MM.1S (cell line): ENCODE measurements around the gene SLC4A1AP.

Source experiments
- DNase-seq: peaks from one replicate; pipeline ENCODE4 v3.0.0-alpha.2; 2015
- H2AFZ ChIP-seq: fragments of 300-600 bp; sonication (generic); 2 replicates; pipeline ENCODE4 v1.6.0; 2016; ENCODE audit warnings: antibody characterized with exemption, low read length
- H3F3A ChIP-seq: fragments of 300-600 bp; sonication (generic); 2 replicates; pipeline ENCODE4 v1.6.1; 2016; ENCODE audit warnings: mild to moderate bottlenecking, antibody characterized with exemption, low read length, moderate library complexity, mixed read lengths; ENCODE audit not compliant: insufficient read depth
- H3K27ac ChIP-seq: fragments of 300-600 bp; sonication (generic); 2 replicates; pipeline ENCODE4 v1.5.1; 2016; ENCODE audit warnings: mild to moderate bottlenecking, low read length
- H3K27me3 ChIP-seq: fragments of 300-600 bp; sonication (generic); replicated peaks from 2 replicates; pipeline ENCODE4 v1.6.0; 2016; ENCODE audit warnings: low read length; ENCODE audit not compliant: insufficient read depth
- H3K36me3 ChIP-seq: fragments of 300-600 bp; sonication (generic); replicated peaks from 2 replicates; pipeline ENCODE4 v1.6.1; 2016; ENCODE audit warnings: mild to moderate bottlenecking, low read length, mixed read lengths; ENCODE audit not compliant: insufficient read depth
- H3K4me1 ChIP-seq: fragments of 300-600 bp; sonication (generic); 2 replicates; pipeline ENCODE4 v1.6.1; 2016; ENCODE audit warnings: low read length, mixed read lengths
- H3K4me2 ChIP-seq: fragments of 300-600 bp; sonication (generic); 2 replicates; pipeline ENCODE4 v1.6.0; 2016; ENCODE audit warnings: low read depth, low read length
- H3K4me3 ChIP-seq: fragments of 300-600 bp; sonication (generic); 2 replicates; pipeline ENCODE4 v1.5.1; 2016; ENCODE audit warnings: low read length, mixed read lengths
- H3K79me2 ChIP-seq: fragments of 300-600 bp; sonication (generic); 2 replicates; pipeline ENCODE4 v1.6.1; 2016; ENCODE audit warnings: mixed run types, low read length, mixed read lengths
- H3K9ac ChIP-seq: fragments of 300-600 bp; sonication (generic); 2 replicates; pipeline ENCODE4 v1.6.1; 2016; ENCODE audit warnings: low read length, mixed read lengths
- H3K9me2 ChIP-seq: fragments of 300-600 bp; sonication (generic); replicated peaks from 2 replicates; pipeline ENCODE4 v1.6.1; 2016; ENCODE audit warnings: mild to moderate bottlenecking, low read length, mixed read lengths; ENCODE audit not compliant: insufficient read depth
- H3K9me3 ChIP-seq: fragments of 300-600 bp; sonication (generic); replicated peaks from 2 replicates; pipeline ENCODE4 v1.6.1; 2016; ENCODE audit warnings: mild to moderate bottlenecking, low read length, mixed read lengths; ENCODE audit not compliant: insufficient read depth
- H4K20me1 ChIP-seq: fragments of 300-600 bp; sonication (generic); 2 replicates; pipeline ENCODE4 v1.6.1; 2016; ENCODE audit warnings: mild to moderate bottlenecking, low read length, moderate library complexity, mixed read lengths; ENCODE audit not compliant: insufficient read depth
- EZH2 ChIP-seq: fragments of 300-600 bp; sonication (generic); optimal IDR thresholded peaks from 2 replicates; pipeline ENCODE3; 2017; ENCODE audit warnings: low read depth, mild to moderate bottlenecking, antibody characterized with exemption, low read length, mixed read lengths
- EZH2phosphoT487 ChIP-seq: fragments of 300-600 bp; sonication (generic); IDR thresholded peaks from 2 replicates; pipeline ENCODE4 v1.6.1; 2018; ENCODE audit warnings: antibody characterized with exemption, low read length
- TF ChIP-seq, protein P1 (sequence below): fragments of 300-600 bp; sonication (generic); IDR thresholded peaks from 2 replicates; pipeline ENCODE4 v1.5.1; 2016; ENCODE audit warnings: antibody characterized with exemption, low read length, mixed read lengths

Gene SLC4A1AP

DNA sequence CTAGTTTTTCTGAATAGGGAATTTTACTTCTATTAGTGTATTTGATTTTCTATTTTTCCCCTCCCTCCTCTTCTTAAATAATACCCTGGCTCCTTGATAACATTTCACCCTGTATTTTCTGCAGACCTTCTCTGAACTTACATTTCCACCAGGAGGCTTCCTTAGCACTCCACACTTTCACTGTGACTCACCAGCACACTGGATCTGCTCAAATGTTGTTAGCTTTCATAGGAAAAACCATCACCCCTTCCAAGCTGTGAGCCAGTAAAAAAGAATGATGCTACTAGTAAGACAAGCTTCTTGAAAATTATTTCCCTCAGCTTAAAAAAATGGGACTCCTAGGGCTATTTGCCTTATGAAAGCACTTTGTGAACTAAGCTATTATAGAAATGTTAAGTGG, 16.4 kb upstream of the SLC4A1AP start:
- no peak for TF ChIP-seq EZH2phosphoT487
- no peak for TF ChIP-seq EZH2
- TF ChIP-seq, protein P1, sequence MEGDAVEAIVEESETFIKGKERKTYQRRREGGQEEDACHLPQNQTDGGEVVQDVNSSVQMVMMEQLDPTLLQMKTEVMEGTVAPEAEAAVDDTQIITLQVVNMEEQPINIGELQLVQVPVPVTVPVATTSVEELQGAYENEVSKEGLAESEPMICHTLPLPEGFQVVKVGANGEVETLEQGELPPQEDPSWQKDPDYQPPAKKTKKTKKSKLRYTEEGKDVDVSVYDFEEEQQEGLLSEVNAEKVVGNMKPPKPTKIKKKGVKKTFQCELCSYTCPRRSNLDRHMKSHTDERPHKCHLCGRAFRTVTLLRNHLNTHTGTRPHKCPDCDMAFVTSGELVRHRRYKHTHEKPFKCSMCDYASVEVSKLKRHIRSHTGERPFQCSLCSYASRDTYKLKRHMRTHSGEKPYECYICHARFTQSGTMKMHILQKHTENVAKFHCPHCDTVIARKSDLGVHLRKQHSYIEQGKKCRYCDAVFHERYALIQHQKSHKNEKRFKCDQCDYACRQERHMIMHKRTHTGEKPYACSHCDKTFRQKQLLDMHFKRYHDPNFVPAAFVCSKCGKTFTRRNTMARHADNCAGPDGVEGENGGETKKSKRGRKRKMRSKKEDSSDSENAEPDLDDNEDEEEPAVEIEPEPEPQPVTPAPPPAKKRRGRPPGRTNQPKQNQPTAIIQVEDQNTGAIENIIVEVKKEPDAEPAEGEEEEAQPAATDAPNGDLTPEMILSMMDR, result no peak
- Histone ChIP-seq H3K79me2 (no peaks in the 10 kb centered on the region), H3K27ac (no peak overlapping the region), H2AFZ (no peak overlapping the region), H3K9me3 (no peaks in the 10 kb centered on the region), H3K4me2 (no peak overlapping the region), H3K9ac (no peak overlapping the region), H4K20me1 (no peaks in the 10 kb centered on the region), H3F3A (no peaks in the 10 kb centered on the region), H3K4me3 (no peak overlapping the region), H3K4me1 (no peaks in the 10 kb centered on the region), H3K36me3 (0 out of 2 replicates have a peak, but pooled peaks cover 8% of the 10 kb centered on the region), H3K27me3 (no peaks in the 10 kb centered on the region), H3K9me2 (no peaks in the 10 kb centered on the region)
- no peak for DNase-seq

DNA sequence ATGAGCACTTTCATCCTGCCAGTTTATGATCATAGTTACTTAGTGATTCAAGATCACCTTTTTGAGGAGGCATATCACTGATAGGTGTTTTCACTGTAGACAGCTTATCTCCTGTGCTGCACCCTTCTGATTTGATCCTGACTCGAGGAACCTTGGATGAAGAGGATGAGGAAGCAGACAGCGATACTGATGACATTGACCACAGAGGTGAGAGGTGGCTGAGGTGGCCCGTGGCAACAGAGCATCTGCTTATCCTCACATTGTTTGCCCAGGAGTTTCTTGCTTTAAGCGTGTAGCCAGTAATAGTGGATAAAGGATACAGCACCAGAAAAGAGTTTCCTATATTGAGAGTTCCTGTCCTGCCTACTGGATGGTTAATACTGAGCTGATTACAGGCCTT, 16.0 kb upstream of the SLC4A1AP start:
- DNase-seq, result no peak
- no peak for TF ChIP-seq EZH2phosphoT487
- TF ChIP-seq, protein P1, result no peak
- no peak for TF ChIP-seq EZH2
- H4K20me1 ChIP-seq, result no peaks in the 10 kb centered on the region

DNA sequence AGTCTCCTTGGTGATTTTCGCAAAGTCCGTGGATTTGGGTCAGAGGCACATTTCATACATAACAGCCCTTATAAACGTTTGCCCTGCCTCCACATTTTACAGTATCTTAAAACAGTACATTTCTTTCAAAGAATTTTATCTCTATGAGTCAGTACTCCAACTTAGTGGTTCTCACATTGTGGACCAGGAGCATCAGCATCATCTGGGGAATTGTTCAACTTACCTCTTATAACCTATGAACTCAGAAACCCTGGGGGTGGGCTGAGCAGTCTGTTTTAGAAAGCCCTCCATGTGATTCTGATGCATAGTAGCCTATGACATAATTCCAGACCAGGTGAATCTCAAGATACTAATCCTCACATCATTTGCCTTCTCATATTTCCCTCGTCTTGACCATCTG, 12.6 kb upstream of the SLC4A1AP start:
- DNase-seq, result no peak
- Histone ChIP-seq H3K9me3 (no peaks in the 10 kb centered on the region), H2AFZ (no peak overlapping the region), H3K79me2 (no peaks in the 10 kb centered on the region), H3K27me3 (no peaks in the 10 kb centered on the region), H4K20me1 (no peaks in the 10 kb centered on the region), H3K4me1 (no peaks in the 10 kb centered on the region), H3K4me3 (no peak overlapping the region), H3F3A (no peaks in the 10 kb centered on the region), H3K9me2 (no peaks in the 10 kb centered on the region), H3K27ac (no peak overlapping the region), H3K4me2 (no peak overlapping the region), H3K36me3 (0 out of 2 replicates have a peak, but pooled peaks cover 8% of the 10 kb centered on the region), H3K9ac (no peak overlapping the region)
- TF ChIP-seq EZH2phosphoT487 (no peak), EZH2 (no peak)
- TF ChIP-seq, protein P1, result no peak

More for the DNA sequence above, 16.0 kb upstream of the SLC4A1AP start:
- Histone ChIP-seq H3K36me3 (0 out of 2 replicates have a peak, but pooled peaks cover 8% of the 10 kb centered on the region), H2AFZ (no peak overlapping the region), H3K4me3 (no peak overlapping the region), H3K27ac (no peak overlapping the region), H3K4me2 (no peak overlapping the region), H3K9ac (no peak overlapping the region), H3K79me2 (no peaks in the 10 kb centered on the region), H3K4me1 (no peaks in the 10 kb centered on the region), H3F3A (no peaks in the 10 kb centered on the region), H3K9me3 (no peaks in the 10 kb centered on the region), H3K9me2 (no peaks in the 10 kb centered on the region), H3K27me3 (no peaks in the 10 kb centered on the region)
